Sigmoid colon (tissue), 4 donors: ENCODE results near the gene RXRG.

Experiments used
- CTCF ChIP-seq, 4 experiments: fragments of 450-650 bp in 3 of 4; fragments of 200-600 bp in 1 of 4; IDR thresholded peaks; one replicate each; pipeline ENCODE4 v1.5.1; 2016 to 2019; ENCODE audit warnings: antibody characterized with exemption in 4 of 4, mild to moderate bottlenecking in 3 of 4, moderate library complexity in 2 of 4
- EP300 ChIP-seq, 4 donors: sonication (generic); formaldehyde crosslinking; IDR thresholded peaks; one replicate each; pipeline ENCODE4 v1.6.1; 2017; ENCODE audit warnings: antibody characterized with exemption in 4 of 4
- POLR2A ChIP-seq, 2 donors: fragments of 450-650 bp; IDR thresholded peaks; one replicate each; pipeline ENCODE4 v1.6.1; 2016; ENCODE audit warnings: antibody characterized with exemption in 2 of 2, mild to moderate bottlenecking in 2 of 2, moderate library complexity in 2 of 2
- POLR2AphosphoS5 ChIP-seq, 4 donors: sonication (generic); formaldehyde crosslinking; IDR thresholded peaks; one replicate each; pipeline ENCODE4 v1.6.1; 2017; ENCODE audit warnings: antibody characterized with exemption in 4 of 4

DNA sequence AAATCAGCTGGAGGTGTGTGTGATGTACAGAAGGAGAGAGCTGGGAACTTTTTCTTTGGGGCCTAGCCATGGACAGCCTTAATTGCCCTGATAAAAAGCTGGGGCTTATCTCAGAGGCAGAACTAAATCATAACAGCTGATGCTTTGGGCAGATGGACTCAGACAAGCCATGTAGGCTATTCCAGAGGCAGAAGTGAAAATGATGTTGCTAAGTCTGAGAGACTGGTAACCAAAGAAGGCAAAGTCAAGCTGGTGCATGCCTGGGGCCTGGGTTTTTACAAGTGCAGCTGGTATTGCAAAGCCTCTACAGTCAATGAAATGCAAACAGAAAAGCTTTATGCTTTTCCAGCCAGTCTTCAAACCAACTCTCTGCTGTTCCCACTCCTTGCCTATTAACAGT lies 49.4 kb downstream of the RXRG start:
- TF ChIP-seq CTCF (IDR thresholded peaks at IDR 0.05) = no peak
- TF ChIP-seq POLR2A (IDR thresholded peaks at IDR 0.05) = no peak
- no peak for TF ChIP-seq POLR2AphosphoS5 (IDR thresholded peaks at IDR 0.05)
- TF ChIP-seq EP300 (IDR thresholded peaks at IDR 0.05) = no peak
